Trophoblast cell (in vitro differentiated cells and primary cell): ENCODE measurements around the gene DTNA.
"Not testable (repeated sequence)": the region's sequence is repeated elsewhere in the genome, so short reads cannot be mapped to it uniquely, and the experiment has no call there.

ENCODE experiments used
- DNase-seq, 2 donors: peaks; one replicate each; pipeline ENCODE4 v3.0.0-alpha.2; 2016
- H2AFZ ChIP-seq: 2 replicates; pipeline ENCODE4 v1.6.1; 2013; ENCODE audit warnings: low read length, moderate library complexity, mild to moderate bottlenecking; ENCODE audit not compliant: insufficient read depth, poor library complexity
- H2AK5ac ChIP-seq: 2 replicates; pipeline ENCODE4 v1.6.1; 2013; ENCODE audit warnings: mild to moderate bottlenecking, low read length
- H2BK120ac ChIP-seq: 2 replicates; pipeline ENCODE4 v1.6.1; 2013; ENCODE audit warnings: low read length, mild to moderate bottlenecking, moderate library complexity; ENCODE audit not compliant: insufficient read depth, poor library complexity
- H2BK12ac ChIP-seq: 2 replicates; pipeline ENCODE4 v1.6.1; 2013; ENCODE audit warnings: mild to moderate bottlenecking, low read length, moderate library complexity
- H2BK5ac ChIP-seq: 2 replicates; pipeline ENCODE4 v1.6.1; 2013; ENCODE audit warnings: low read length, low read depth, moderate library complexity, mild to moderate bottlenecking; ENCODE audit not compliant: poor library complexity
- H3K14ac ChIP-seq: 2 replicates; pipeline ENCODE4 v1.6.1; 2013; ENCODE audit warnings: mild to moderate bottlenecking, low read length
- H3K18ac ChIP-seq: 2 replicates; pipeline ENCODE4 v1.6.1; 2013; ENCODE audit warnings: mild to moderate bottlenecking, low read length
- H3K23ac ChIP-seq: 2 replicates; pipeline ENCODE4 v1.6.1; 2013; ENCODE audit warnings: low read length
- H3K27ac ChIP-seq: 2 replicates; pipeline ENCODE4 v1.5.1; 2013; ENCODE audit warnings: low read depth, mild to moderate bottlenecking, inconsistent platforms, low read length, moderate library complexity
- H3K27me3 ChIP-seq: 2 replicates; pipeline ENCODE4 v1.6.1; 2013; ENCODE audit warnings: inconsistent platforms, mild to moderate bottlenecking, low read length, moderate library complexity; ENCODE audit not compliant: insufficient read depth
- H3K36me3 ChIP-seq, 2 experiments: 1 replicate in 1 of 2; 2 replicates in 1 of 2; pipeline ENCODE4 v1.6.1; 2013; ENCODE audit warnings: low read length in 2 of 2, mild to moderate bottlenecking in 2 of 2, moderate library complexity in 1 of 2; ENCODE audit not compliant: insufficient read depth in 2 of 2, control insufficient read depth in 1 of 2
- H3K4ac ChIP-seq: 2 replicates; pipeline ENCODE4 v1.6.1; 2013; ENCODE audit warnings: low read depth, mild to moderate bottlenecking, low read length, moderate library complexity
- H3K4me1 ChIP-seq, 2 experiments: 1 replicate in 1 of 2; 2 replicates in 1 of 2; pipeline ENCODE4 v1.6.1; 2013; ENCODE audit warnings: low read length in 2 of 2, mild to moderate bottlenecking in 2 of 2, moderate library complexity in 1 of 2; ENCODE audit not compliant: insufficient read depth in 2 of 2, control insufficient read depth in 1 of 2
- H3K4me2 ChIP-seq: 2 replicates; pipeline ENCODE4 v1.6.1; 2013; ENCODE audit warnings: inconsistent platforms, mild to moderate bottlenecking, low read length, moderate library complexity
- H3K4me3 ChIP-seq: 2 replicates; pipeline ENCODE4 v1.5.1; 2013; ENCODE audit warnings: mild to moderate bottlenecking, low read depth, low read length, inconsistent platforms
- H3K79me1 ChIP-seq: one replicate; pipeline ENCODE4 v1.6.1; 2013; ENCODE audit warnings: low read length
- H3K79me2 ChIP-seq: 2 replicates; pipeline ENCODE4 v1.6.1; 2013; ENCODE audit warnings: low read length, mild to moderate bottlenecking; ENCODE audit not compliant: control insufficient read depth, insufficient read depth, poor library complexity
- H3K9ac ChIP-seq: 2 replicates; pipeline ENCODE4 v1.6.1; 2013; ENCODE audit warnings: mild to moderate bottlenecking, low read length
- H3K9me3 ChIP-seq: 2 replicates; pipeline ENCODE4 v1.6.1; 2013; ENCODE audit warnings: low read depth, mild to moderate bottlenecking, control low read depth, inconsistent platforms, low read length; ENCODE audit not compliant: insufficient read depth
- H4K12ac ChIP-seq: 2 replicates; pipeline ENCODE4 v1.6.1; 2013; ENCODE audit warnings: low read depth, mild to moderate bottlenecking, low read length, moderate library complexity
- H4K8ac ChIP-seq: 2 replicates; pipeline ENCODE4 v1.6.1; 2013; ENCODE audit warnings: low read depth, mild to moderate bottlenecking, low read length, moderate library complexity
- H4K91ac ChIP-seq: one replicate; pipeline ENCODE4 v1.6.1; 2013; ENCODE audit warnings: low read depth, mild to moderate bottlenecking, low read length, moderate library complexity
- WGBS: extraction: QIAGEN DNeasy Blood & Tissue Kit; methylation state at CpG from one replicate; pipeline ENCODE4 v1.1.7; 2013; ENCODE audit warnings: missing lambda C conversion rate; ENCODE audit not compliant: insufficient read length, insufficient coverage; ENCODE audit errors: extremely low coverage; 5-methylcytosine and 5-hydroxymethylcytosine counted together

Gene DTNA

GRCh38 chr18:34915046-34915445 is 204.9 kb downstream of the DTNA start:
- no peak overlapping the region for H4K12ac ChIP-seq
- no peak overlapping the region for H3K14ac ChIP-seq
- no peak overlapping the region for H3K23ac ChIP-seq
- peaks cover 2% of the 10 kb centered on the region for H3K79me2 ChIP-seq
- no CpG with 5 or more reads among the region's 3 CpGs for WGBS
- no peak overlapping the region for H2BK120ac ChIP-seq
- H3K27me3 ChIP-seq, result no peaks in the 10 kb centered on the region
- no peak for DNase-seq
- no peak overlapping the region for H3K4ac ChIP-seq
- peaks cover 8 to 15% of the 10 kb centered on the region in 2 experiments for H3K4me1 ChIP-seq
- no peak overlapping the region for H2AFZ ChIP-seq
- H2AK5ac ChIP-seq, result no peak overlapping the region
- H3K79me1 ChIP-seq, result peaks cover 19% of the 10 kb centered on the region
- H2BK5ac ChIP-seq, result no peak overlapping the region
- H4K8ac ChIP-seq, result no peak overlapping the region
- H4K91ac ChIP-seq, result no peak overlapping the region
- no peaks in the 10 kb centered on the region for H3K9me3 ChIP-seq
- no peak overlapping the region for H3K9ac ChIP-seq
- H3K4me2 ChIP-seq, result no peak overlapping the region
- H3K18ac ChIP-seq, result no peak overlapping the region
- H3K36me3 ChIP-seq, result no peaks in the 10 kb centered on the region
- H3K4me3 ChIP-seq, result no peak overlapping the region
- peak overlapping the region; percentile 98 for H3K27ac ChIP-seq
- H2BK12ac ChIP-seq, result no peak overlapping the region

GRCh38 chr18:34916539-34916938 is 206.4 kb downstream of the DTNA start:
- Histone ChIP-seq H3K4me1 (peaks cover 8 to 16% of the 10 kb centered on the region in 2 experiments), H3K79me1 (peaks cover 21% of the 10 kb centered on the region), H2BK5ac (peak overlapping the region; percentile 14)
- not testable (repeated sequence) for H3K36me3 ChIP-seq, DNase-seq, H2BK120ac ChIP-seq, H2BK12ac ChIP-seq, H2AFZ ChIP-seq, H4K12ac ChIP-seq, H3K14ac ChIP-seq, H3K27me3 ChIP-seq, H4K91ac ChIP-seq, H3K4me3 ChIP-seq, H3K27ac ChIP-seq, H3K4me2 ChIP-seq, H3K79me2 ChIP-seq, H4K8ac ChIP-seq, H3K4ac ChIP-seq, H3K9me3 ChIP-seq, H2AK5ac ChIP-seq, H3K23ac ChIP-seq, H3K9ac ChIP-seq, H3K18ac ChIP-seq
- no CpG with 5 or more reads among the region's 7 CpGs for WGBS

GRCh38 chr18:34918856-34919255 is 208.8 kb downstream of the DTNA start:
- H3K18ac ChIP-seq, result no peak overlapping the region
- H3K23ac ChIP-seq, result no peak overlapping the region
- WGBS, result no CpG with 5 or more reads among the region's 5 CpGs
- H3K4me2 ChIP-seq, result no peak overlapping the region
- H3K4me3 ChIP-seq, result no peak overlapping the region
- H3K27me3 ChIP-seq, result no peaks in the 10 kb centered on the region
- peaks cover 2% of the 10 kb centered on the region for H3K9me3 ChIP-seq
- H2BK12ac ChIP-seq, result no peak overlapping the region
- no peak overlapping the region for H4K12ac ChIP-seq
- H2AK5ac ChIP-seq, result no peak overlapping the region
- H4K91ac ChIP-seq, result no peak overlapping the region
- no peak overlapping the region for H2BK5ac ChIP-seq
- H3K79me1 ChIP-seq, result peaks cover 16% of the 10 kb centered on the region
- H2AFZ ChIP-seq, result no peak overlapping the region
- H3K36me3 ChIP-seq, result no peaks in the 10 kb centered on the region
- H4K8ac ChIP-seq, result no peak overlapping the region
- peaks cover 4 to 12% of the 10 kb centered on the region in 2 experiments for H3K4me1 ChIP-seq
- no peak for DNase-seq
- no peak overlapping the region for H3K4ac ChIP-seq
- H3K27ac ChIP-seq, result peak overlapping the region; percentile 71
- no peak overlapping the region for H3K14ac ChIP-seq
- H3K79me2 ChIP-seq, result no peaks in the 10 kb centered on the region
- no peak overlapping the region for H2BK120ac ChIP-seq
- H3K9ac ChIP-seq, result no peak overlapping the region

GRCh38 chr18:34921226-34921625 is 211.1 kb downstream of the DTNA start:
- Histone ChIP-seq H3K4ac (no peak overlapping the region), H3K4me1 (peaks cover 0 to 7% of the 10 kb centered on the region in 2 experiments), H2BK120ac (no peak overlapping the region), H3K23ac (no peak overlapping the region), H4K8ac (no peak overlapping the region), H2AK5ac (no peak overlapping the region), H3K27me3 (no peaks in the 10 kb centered on the region), H3K27ac (peak overlapping the region; percentile 53), H2AFZ (no peak overlapping the region), H3K79me2 (no peaks in the 10 kb centered on the region), H3K9ac (no peak overlapping the region), H4K91ac (no peak overlapping the region), H3K4me2 (no peak overlapping the region), H4K12ac (no peak overlapping the region), H3K9me3 (peaks cover 2% of the 10 kb centered on the region), H3K4me3 (no peak overlapping the region), H2BK5ac (no peak overlapping the region), H3K36me3 (no peaks in the 10 kb centered on the region), H2BK12ac (no peak overlapping the region), H3K79me1 (peaks cover 11% of the 10 kb centered on the region), H3K14ac (no peak overlapping the region), H3K18ac (no peak overlapping the region)
- WGBS, result no CpG with 5 or more reads among the region's 1 CpG
- DNase-seq, result no peak
